ENCODE results near the gene LDLR.
"Not testable (repeated sequence)": the region's sequence is repeated elsewhere in the genome, so short reads cannot be mapped to it uniquely, and the experiment has no call there.

LDLR gene

GRCh38 chr19:11142528-11143171 is 53.4 kb downstream of the LDLR start:
- no peak for DNase-seq

- no peak for DNase-seq
Observed at GRCh38 chr19:11145536-11145924, 56.3 kb downstream of the LDLR start.

- DNase-seq = no peak
Observed at GRCh38 chr19:11148001-11148400, 58.7 kb downstream of the LDLR start.

- no peak for DNase-seq
Observed at GRCh38 chr19:11151181-11151580, 61.9 kb downstream of the LDLR start.

- no peak for DNase-seq
Observed at GRCh38 chr19:11152318-11153062, 63.2 kb downstream of the LDLR start.

- no peak for DNase-seq
Observed at GRCh38 chr19:11154683-11155047, 65.4 kb downstream of the LDLR start.

GRCh38 chr19:11155373-11156120 is 66.3 kb downstream of the LDLR start, which contains the start of gene SPC24:
Gene SPC24, minus strand, starts transcription at chr19:11155782. Its CDS starts 6 bp downstream, at chr19:11155776.
- peak; percentile 96 for DNase-seq

GRCh38 chr19:11159598-11160439 is 70.6 kb downstream of the LDLR start:
- DNase-seq = no peak

GRCh38 chr19:11160440-11160768 is 71.1 kb downstream of the LDLR start:
- not testable (repeated sequence) for DNase-seq

- no peak for DNase-seq
Observed at GRCh38 chr19:11164296-11164695, 75.0 kb downstream of the LDLR start.

- no peak for DNase-seq
Observed at GRCh38 chr19:11164879-11165406, 75.7 kb downstream of the LDLR start.

- DNase-seq = no peak
Observed at GRCh38 chr19:11165486-11166030, 76.3 kb downstream of the LDLR start.

GRCh38 chr19:11166281-11167142 is 77.2 kb downstream of the LDLR start:
- no peak for DNase-seq

- no peak for DNase-seq
Observed at GRCh38 chr19:11168568-11168967, 79.3 kb downstream of the LDLR start.

GRCh38 chr19:11169896-11170678 is 80.8 kb downstream of the LDLR start:
- no peak for DNase-seq

GRCh38 chr19:11171144-11171543 is 81.9 kb downstream of the LDLR start:
- no peak for DNase-seq

- no peak for DNase-seq
Observed at GRCh38 chr19:11172576-11172975, 83.3 kb downstream of the LDLR start.

- DNase-seq = no peak
Observed at GRCh38 chr19:11173516-11174155, 84.4 kb downstream of the LDLR start.

- no peak for DNase-seq
Observed at GRCh38 chr19:11174336-11174735, 85.1 kb downstream of the LDLR start.

- no peak for DNase-seq
Observed at GRCh38 chr19:11175920-11176319, 86.7 kb downstream of the LDLR start.

Measured in CD4-positive, alpha-beta T cell treated with Interleukin-17A for 1 hour (primary cell).